Panc1 (cell line): ENCODE measurements around the gene IFT122.

Source experiments
- CTCF ChIP-seq: fragments of 450-650 bp; IDR thresholded peaks from 2 replicates; pipeline ENCODE4 v1.5.1; 2017; ENCODE audit warnings: mild to moderate bottlenecking
- POLR2AphosphoS5 ChIP-seq: IDR thresholded peaks from 2 replicates; pipeline ENCODE4 v1.6.1; 2012; ENCODE audit warnings: mild to moderate bottlenecking, low read depth, low read length, moderate library complexity
- SIN3A ChIP-seq: IDR thresholded peaks from 2 replicates; pipeline ENCODE4 v1.6.1; 2012; ENCODE audit warnings: low read depth, mild to moderate bottlenecking, low read length, moderate library complexity, borderline replicate concordance; ENCODE audit not compliant: insufficient read depth
- TCF7L2 ChIP-seq: IDR thresholded peaks from 2 replicates; pipeline ENCODE4 v1.6.1; 2011; ENCODE audit warnings: mild to moderate bottlenecking, low read depth, low read length, inconsistent platforms

GRCh38 chr3:129413687-129414506 is 26.1 kb upstream of the IFT122 start:
- no peak for TF ChIP-seq CTCF
- TF ChIP-seq POLR2AphosphoS5, result no peak
- TF ChIP-seq TCF7L2, result no peak
- no peak for TF ChIP-seq SIN3A
